Aorta (tissue), 5 donors: ENCODE data around the gene RAB5IF. TPM values are rescaled to one million over a fixed set of nuclear protein-coding genes. Genes with fewer than 3 reads are reported as not detected.

Experiments used
- ATAC-seq: fragments of 200-7000 bp; cut with Tn5 transposase; one replicate; pipeline ENCODE4 v1.9.1; 2022; ENCODE audit warnings: moderate library complexity; ENCODE audit not compliant: low FRiP score
- DNase-seq, 2 donors: peaks; one replicate each; pipeline ENCODE4 v3.0.0-alpha.2; 2020
- H3K27ac ChIP-seq, 2 donors: one replicate each; pipeline ENCODE4 v1.5.1; 2013; ENCODE audit warnings: low read length in 2 of 2, mild to moderate bottlenecking in 2 of 2, moderate library complexity in 2 of 2, control low read depth in 1 of 2, inconsistent platforms in 1 of 2, low read depth in 1 of 2
- H3K27me3 ChIP-seq, 2 donors: one replicate each; pipeline ENCODE4 v1.6.1; 2013; ENCODE audit warnings: control low read depth in 1 of 2, low read length in 1 of 2, mild to moderate bottlenecking in 1 of 2, moderate library complexity in 1 of 2; ENCODE audit not compliant: insufficient read depth in 2 of 2, control insufficient read depth in 1 of 2
- H3K36me3 ChIP-seq, 2 donors: one replicate each; pipeline ENCODE4 v1.6.1; 2013; ENCODE audit warnings: control low read depth in 1 of 2, low read length in 1 of 2, mild to moderate bottlenecking in 1 of 2; ENCODE audit not compliant: insufficient read depth in 2 of 2, control insufficient read depth in 1 of 2
- H3K4me1 ChIP-seq, 2 donors: one replicate each; pipeline ENCODE4 v1.6.1; 2013; ENCODE audit warnings: low read length in 2 of 2, control low read depth in 1 of 2, mild to moderate bottlenecking in 1 of 2, moderate library complexity in 1 of 2; ENCODE audit not compliant: insufficient read depth in 2 of 2, control insufficient read depth in 1 of 2
- H3K4me3 ChIP-seq, 2 donors: one replicate each; pipeline ENCODE4 v1.5.1; 2013; ENCODE audit warnings: low read length in 2 of 2, control low read depth in 1 of 2, mild to moderate bottlenecking in 1 of 2
- H3K9me3 ChIP-seq: one replicate; pipeline ENCODE4 v1.6.1; 2013; ENCODE audit warnings: mild to moderate bottlenecking, low read length; ENCODE audit not compliant: control insufficient read depth
- WGBS, 2 donors: extraction: QIAGEN DNeasy Blood & Tissue Kit; methylation state at CpG; one replicate each; pipeline ENCODE4 v1.1.7; 2013; 5-methylcytosine and 5-hydroxymethylcytosine counted together
- intact Hi-C, 2 donors: fragments of 100-400 bp; cut with DNase I; formaldehyde crosslinking; loops; one replicate each; pipeline versions ENCODE4 v1.14.2 to v1.15.0; 2022
- polyA plus RNA-seq, 2 donors: library from polyadenylated mRNA; stranded (reverse); fragments of 200-250 nt; gene quantifications; one replicate each; pipeline ENCODE4 v1.2.3, GENCODE V29; 2013
- total RNA-seq, 2 donors: library from RNA; stranded (reverse); fragmentation: NEBNext Ultra II Directional; extraction: Animal tissue kit (Norgen Biotek cat#: 25700); gene quantifications; one replicate each; pipeline ENCODE4 v1.2.1, GENCODE V29; 2021
- donor health status: healthy with polysubstance abuse.
- donor health status: Bipolar disorder and iron deficiency.
- donor health status: DM: no; HTN: no; CAD: no.
- donor health status: DM: no; HTN: no; CAD: no.
- donor health status: DM: yes; HTN: yes; CAD: no.

The RAB5IF gene
- total and polyA plus RNA-seq, 4 donors = 39.8 to 71.0 (median 50.1) TPM

DNA sequence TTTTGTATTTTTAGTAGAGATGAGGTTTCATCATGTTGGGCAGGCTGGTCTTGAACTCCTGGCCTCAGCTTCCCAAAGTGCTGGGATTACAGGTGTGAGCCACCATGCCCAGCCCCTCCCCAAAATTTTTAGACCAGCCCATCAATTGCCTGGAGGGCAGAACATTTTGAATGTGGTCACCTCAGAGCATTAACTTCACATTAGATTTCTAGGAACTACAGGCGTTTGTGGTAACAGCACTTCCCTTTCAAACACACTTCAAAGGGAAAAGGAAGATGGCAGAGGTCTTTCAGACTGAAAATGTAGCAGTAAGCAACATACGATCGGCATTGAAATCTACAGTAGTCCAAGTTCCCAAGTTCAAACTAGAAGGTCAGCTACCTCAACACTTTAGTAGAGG, 52.7 kb downstream of the RAB5IF start:
- DNase-seq = no peak
- Histone ChIP-seq H3K4me1 (no peaks in the 10 kb centered on the region), H3K4me3 (no peak overlapping the region), H3K36me3 (peaks cover 0 to 9% of the 10 kb centered on the region in 2 donors), H3K27me3 (no peaks in the 10 kb centered on the region), H3K9me3 (no peaks in the 10 kb centered on the region), H3K27ac (no peak overlapping the region)
- ATAC-seq = no peak
- intact Hi-C loops = no loop called here
- WGBS, 2 donors = 82 to 86% methylated on average over 3 of the region's 3 CpGs

Other genes with a start within 250 kb of the RAB5IF start
- 1,000 to 10,000 TPM; 2,086 to 3,222 TPM for gene MYL9, start 64.3 kb upstream of the RAB5IF start, total RNA-seq
- gene MYL9, start 64.3 kb upstream of the RAB5IF start, polyA plus RNA-seq = 1,000 to 10,000 TPM; 1,693 to 2,621 TPM
- 10 to 100 TPM; 11.8 to 12.8 TPM for gene TGIF2, start 32.2 kb upstream of the RAB5IF start, total RNA-seq
- gene TGIF2, start 32.2 kb upstream of the RAB5IF start, polyA plus RNA-seq = 1 to 10 TPM; 3.6 to 5.3 TPM
- gene SLA2, start 40.4 kb downstream of the RAB5IF start, total RNA-seq = 1 to 10 TPM in 1 of 2 donors, under 1 TPM in 1; 0.99 to 1.0 TPM
- gene SLA2, start 40.4 kb downstream of the RAB5IF start, polyA plus RNA-seq = under 1 TPM in 1 of 2 donors, not detected in 1; 0.13 TPM
- 10 to 100 TPM; 35.7 to 37.6 TPM for gene NDRG3, start 140.3 kb downstream of the RAB5IF start, total RNA-seq
- 10 to 100 TPM; 31.4 to 31.8 TPM for gene NDRG3, start 140.3 kb downstream of the RAB5IF start, polyA plus RNA-seq
- gene DSN1, start 168.0 kb downstream of the RAB5IF start, total RNA-seq = 1 to 10 TPM; 7.1 to 7.7 TPM
- gene DSN1, start 168.0 kb downstream of the RAB5IF start, polyA plus RNA-seq = 10 to 100 TPM in 1 of 2 donors, 1 to 10 TPM in 1; 7.1 to 10.6 TPM